Activated CD8-positive, alpha-beta memory T cell treated with anti-CD3 and anti-CD28 coated beads, Interleukin-2, amount 50 U/mL, for 24 hours (primary cell): ENCODE data around the gene PTCHD1.

Source experiments
- DNase-seq: peaks from one replicate; pipeline ENCODE4 v3.0.0-alpha.2; 2020; ENCODE audit errors: extremely low read depth

PTCHD1 gene

GRCh38 chrX:23398570-23398969 lies 63.9 kb downstream of the PTCHD1 start:
- no peak for DNase-seq

GRCh38 chrX:23403849-23404248 lies 69.2 kb downstream of the PTCHD1 start:
- no peak for DNase-seq

GRCh38 chrX:23422912-23423311 lies 88.3 kb downstream of the PTCHD1 start:
- DNase-seq, result no peak

- DNase-seq, result no peak
These were observed 99.8 kb downstream of the PTCHD1 start for GRCh38 chrX:23434356-23434884.

- no peak for DNase-seq
These were observed 100.5 kb downstream of the PTCHD1 start for GRCh38 chrX:23435108-23435507.

GRCh38 chrX:23435575-23435974 lies 100.9 kb downstream of the PTCHD1 start:
- DNase-seq, result no peak

- no peak for DNase-seq
These were observed 102.2 kb downstream of the PTCHD1 start for GRCh38 chrX:23436875-23437274.

- no peak for DNase-seq
These were observed 116.6 kb downstream of the PTCHD1 start for GRCh38 chrX:23451266-23451665.
